Dendritic cell treated with granulocyte-macrophage colony-stimulating factor and Interleukin-4, amounts not matched to agents 40 ng/mL and 50 ng/mL, for 4 days (primary cell): ENCODE data around the gene PMS2.
A peak's percentile ranks its signal among the peaks of the same experiment; 100 is the strongest.
"Not testable (repeated sequence)": the region's sequence is repeated elsewhere in the genome, so short reads cannot be mapped to it uniquely, and the experiment has no call there.

ENCODE experiments used
- H3K27ac Mint-ChIP-seq: one replicate; pipeline ENCODE4 v1.8.0; 2022; ENCODE audit warnings: mild to moderate bottlenecking, mixed read lengths
- H3K27me3 Mint-ChIP-seq: one replicate; pipeline ENCODE4 v1.8.0; 2022; ENCODE audit warnings: mild to moderate bottlenecking, mixed read lengths
- H3K36me3 Mint-ChIP-seq: one replicate; pipeline ENCODE4 v1.8.0; 2022; ENCODE audit warnings: low read depth, mixed read lengths
- H3K4me1 Mint-ChIP-seq: one replicate; pipeline ENCODE4 v1.8.0; 2022; ENCODE audit warnings: low read depth, mixed read lengths
- H3K4me3 Mint-ChIP-seq: one replicate; pipeline ENCODE4 v1.8.0; 2022; ENCODE audit warnings: mild to moderate bottlenecking, moderate library complexity, mixed read lengths
- H3K9me3 Mint-ChIP-seq: one replicate; pipeline ENCODE4 v1.8.0; 2022; ENCODE audit warnings: mixed read lengths
- intact Hi-C: fragments of 100-400 bp; cut with micrococcal nuclease; formaldehyde crosslinking; loops from one replicate; pipeline ENCODE4 v1.15.0; 2022

Gene PMS2

GRCh38 chr7:6008668-6009611, at the start of gene PMS2, which contains the start of gene AIMP2:
Gene PMS2 (minus strand): TSS chr7:6009049. CDS start chr7:6009019, 30 bp downstream.
Gene AIMP2 (plus strand): TSS chr7:6009272. CDS start chr7:6009364, 92 bp downstream.
- Mint-ChIP-seq H3K27ac (peak within 1 kb of the TSS; percentile 93), H3K36me3 (peaks cover 36% of the 10 kb centered on the region), H3K4me1 (peaks cover 37% of the 10 kb centered on the region), H3K4me3 (peak within 1 kb of the TSS; percentile 84), H3K27me3 (no peaks in the 10 kb centered on the region), H3K9me3 (no peaks in the 10 kb centered on the region)
- intact Hi-C loops = loop anchor here (1.0 kb wide), 1 partner anchor 17 kb away; no protein-coding TSS in a partner anchor

- intact Hi-C loops = no loop called here
- Mint-ChIP-seq H3K4me3 (peak overlapping the region; percentile 97), H3K9me3 (no peaks in the 10 kb centered on the region), H3K36me3 (peaks cover 43% of the 10 kb centered on the region), H3K4me1 (peaks cover 14% of the 10 kb centered on the region), H3K27ac (no peak overlapping the region), H3K27me3 (no peaks in the 10 kb centered on the region)
Observed at GRCh38 chr7:6057316-6058129, 48.7 kb upstream of the PMS2 start.

GRCh38 chr7:6056616-6057015, 47.8 kb upstream of the PMS2 start:
- Mint-ChIP-seq H3K27me3 (no peaks in the 10 kb centered on the region), H3K9me3 (no peaks in the 10 kb centered on the region), H3K36me3 (peaks cover 47% of the 10 kb centered on the region), H3K27ac (no peak overlapping the region), H3K4me3 (no peak overlapping the region), H3K4me1 (peaks cover 14% of the 10 kb centered on the region)
- intact Hi-C loops = no loop called here

GRCh38 chr7:6051185-6051584, 42.3 kb upstream of the PMS2 start:
- peaks cover 70% of the 10 kb centered on the region for H3K36me3 Mint-ChIP-seq
- intact Hi-C loops, H3K4me3 Mint-ChIP-seq, H3K4me1 Mint-ChIP-seq, H3K9me3 Mint-ChIP-seq, H3K27me3 Mint-ChIP-seq, H3K27ac Mint-ChIP-seq: not testable (repeated sequence)

- H3K27ac Mint-ChIP-seq = no peak overlapping the region
- intact Hi-C loops = no loop called here
- H3K27me3 Mint-ChIP-seq = no peaks in the 10 kb centered on the region
- H3K9me3 Mint-ChIP-seq = no peaks in the 10 kb centered on the region
- H3K4me3 Mint-ChIP-seq = no peak overlapping the region
- no peaks in the 10 kb centered on the region for H3K4me1 Mint-ChIP-seq
- H3K36me3 Mint-ChIP-seq = peaks cover 70% of the 10 kb centered on the region
Observed at GRCh38 chr7:6049780-6050179, 40.9 kb upstream of the PMS2 start.

- H3K27me3 Mint-ChIP-seq = no peaks in the 10 kb centered on the region
- H3K9me3 Mint-ChIP-seq = no peaks in the 10 kb centered on the region
- H3K27ac Mint-ChIP-seq = no peak overlapping the region
- intact Hi-C loops = no loop called here
- H3K36me3 Mint-ChIP-seq = peaks cover 96% of the 10 kb centered on the region
- no peak overlapping the region for H3K4me3 Mint-ChIP-seq
- peaks cover 8% of the 10 kb centered on the region for H3K4me1 Mint-ChIP-seq
Observed at GRCh38 chr7:6035686-6036085, 26.8 kb upstream of the PMS2 start.

- no peaks in the 10 kb centered on the region for H3K27me3 Mint-ChIP-seq
- H3K9me3 Mint-ChIP-seq = no peaks in the 10 kb centered on the region
- peaks cover 13% of the 10 kb centered on the region for H3K4me1 Mint-ChIP-seq
- peaks cover 96% of the 10 kb centered on the region for H3K36me3 Mint-ChIP-seq
- no peak overlapping the region for H3K27ac Mint-ChIP-seq
- intact Hi-C loops = no loop called here
- no peak overlapping the region for H3K4me3 Mint-ChIP-seq
Observed at GRCh38 chr7:6035165-6035564, 26.3 kb upstream of the PMS2 start.

GRCh38 chr7:6032641-6033040, 23.8 kb upstream of the PMS2 start:
- peaks cover 96% of the 10 kb centered on the region for H3K36me3 Mint-ChIP-seq
- no peak overlapping the region for H3K27ac Mint-ChIP-seq
- H3K9me3 Mint-ChIP-seq = no peaks in the 10 kb centered on the region
- no peak overlapping the region for H3K4me3 Mint-ChIP-seq
- H3K4me1 Mint-ChIP-seq = peaks cover 36% of the 10 kb centered on the region
- intact Hi-C loops = no loop called here
- no peaks in the 10 kb centered on the region for H3K27me3 Mint-ChIP-seq

- H3K4me1 Mint-ChIP-seq = peaks cover 40% of the 10 kb centered on the region
- no peak overlapping the region for H3K27ac Mint-ChIP-seq
- no peaks in the 10 kb centered on the region for H3K9me3 Mint-ChIP-seq
- peaks cover 96% of the 10 kb centered on the region for H3K36me3 Mint-ChIP-seq
- intact Hi-C loops = no loop called here
- H3K4me3 Mint-ChIP-seq = no peak overlapping the region
- no peaks in the 10 kb centered on the region for H3K27me3 Mint-ChIP-seq
Observed at GRCh38 chr7:6032167-6032566, 23.3 kb upstream of the PMS2 start.

- H3K27ac Mint-ChIP-seq = peak overlapping the region; percentile 5
- H3K4me1 Mint-ChIP-seq = peaks cover 46% of the 10 kb centered on the region
- H3K36me3 Mint-ChIP-seq = peaks cover 94% of the 10 kb centered on the region
- H3K9me3 Mint-ChIP-seq = no peaks in the 10 kb centered on the region
- no peaks in the 10 kb centered on the region for H3K27me3 Mint-ChIP-seq
- no peak overlapping the region for H3K4me3 Mint-ChIP-seq
- intact Hi-C loops = no loop called here
Observed at GRCh38 chr7:6031567-6031966, 22.7 kb upstream of the PMS2 start.

GRCh38 chr7:6030988-6031387, 22.1 kb upstream of the PMS2 start, which contains the start of gene ANKRD61:
Gene ANKRD61 (plus strand): TSS chr7:6031376. CDS start chr7:6031376, 0 bp downstream.
- Mint-ChIP-seq H3K27me3 (no peaks in the 10 kb centered on the region), H3K36me3 (peaks cover 94% of the 10 kb centered on the region), H3K4me1 (peaks cover 52% of the 10 kb centered on the region), H3K27ac (peak within 1 kb of the TSS; percentile 43), H3K4me3 (no peak within 1 kb of the TSS), H3K9me3 (no peaks in the 10 kb centered on the region)
- intact Hi-C loops = no loop called here

GRCh38 chr7:6028563-6028962, 19.7 kb upstream of the PMS2 start:
- peaks cover 90% of the 10 kb centered on the region for H3K36me3 Mint-ChIP-seq
- no peak overlapping the region for H3K4me3 Mint-ChIP-seq

GRCh38 chr7:6027806-6028365, 19.0 kb upstream of the PMS2 start:
- H3K4me1 Mint-ChIP-seq = peaks cover 73% of the 10 kb centered on the region
- intact Hi-C loops = no loop called here
- peaks cover 90% of the 10 kb centered on the region for H3K36me3 Mint-ChIP-seq

More at GRCh38 chr7:6028563-6028962, 19.7 kb upstream of the PMS2 start:
- Mint-ChIP-seq H3K4me1 (peaks cover 66% of the 10 kb centered on the region), H3K27me3 (no peaks in the 10 kb centered on the region), H3K27ac (peak overlapping the region; percentile 98), H3K9me3 (no peaks in the 10 kb centered on the region)
- intact Hi-C loops = no loop called here

More at GRCh38 chr7:6027806-6028365, 19.0 kb upstream of the PMS2 start:
- no peaks in the 10 kb centered on the region for H3K9me3 Mint-ChIP-seq
- H3K27me3 Mint-ChIP-seq = no peaks in the 10 kb centered on the region
- H3K27ac Mint-ChIP-seq = peak overlapping the region; percentile 98
- no peak overlapping the region for H3K4me3 Mint-ChIP-seq
